Endothelial cell of umbilical vein (primary cell): ENCODE data around the gene VGLL1. TPM values are rescaled to one million over a fixed set of nuclear protein-coding genes. Genes with fewer than 3 reads are reported as not detected.
A peak's percentile ranks its signal among the peaks of the same experiment; 100 is the strongest.

ENCODE experiments used
- BruUV-seq: library from RNA; stranded (reverse); fragments of 400-500 nt; replicated peaks from 2 replicates; lab custom pipeline; 2021; lab: Mats Ljungman, UMichigan
- CTCF ChIA-PET: fragments of 300-600, 350-600 bp; sonication (Branson Sonifier 250); formaldehyde crosslinking; loops from one replicate; lab custom pipeline; 2021; ENCODE audit warnings: antibody characterized with exemption, inconsistent platforms; lab: Charles Lee
- POLR2A ChIA-PET: fragments of 300-600, 350-600 bp; sonication (Branson Sonifier 250); formaldehyde crosslinking; loops from one replicate; lab custom pipeline; 2021; ENCODE audit warnings: antibody characterized with exemption, inconsistent platforms; lab: Charles Lee
- DNase-seq: peaks from one replicate; pipeline ENCODE4 v3.0.0-alpha.2; 2011; ENCODE audit warnings: low read depth, low spot score
- FAIRE-seq: peaks from 2 replicates; lab custom pipeline; 2011; peaks lifted over from hg19 to GRCh38; lab: Jason Lieb, UNC
- H2AFZ ChIP-seq: 2 replicates; pipeline ENCODE4 v1.6.0; 2012; ENCODE audit warnings: low read depth, low read length, control low read depth, inconsistent platforms
- H3K27ac ChIP-seq: 2 replicates; pipeline ENCODE4 v1.5.1; 2011; ENCODE audit warnings: low read depth, mild to moderate bottlenecking, control low read depth, low read length, moderate library complexity; ENCODE audit not compliant: insufficient read depth
- H3K27me3 ChIP-seq, 2 experiments: 2 replicates each; pipeline versions ENCODE4 v1.6.0 to v1.6.1; 2011; ENCODE audit warnings: low read length in 2 of 2, mixed read lengths in 1 of 2; ENCODE audit not compliant: control insufficient read depth in 2 of 2, insufficient read depth in 2 of 2
- H3K36me3 ChIP-seq, 2 experiments: 2 replicates in 1 of 2; 3 replicates in 1 of 2; pipeline ENCODE4 v1.5.1; 2011; ENCODE audit warnings: low read length in 2 of 2, mild to moderate bottlenecking in 1 of 2, moderate library complexity in 1 of 2; ENCODE audit not compliant: control insufficient read depth in 2 of 2, insufficient read depth in 2 of 2; ENCODE audit errors: extremely low read depth in 1 of 2
- H3K4me1 ChIP-seq: 3 replicates; pipeline ENCODE4 v1.5.1; 2011; ENCODE audit warnings: mild to moderate bottlenecking, low read length; ENCODE audit not compliant: control insufficient read depth, insufficient read depth; ENCODE audit errors: extremely low read depth
- H3K4me2 ChIP-seq: 2 replicates; pipeline ENCODE4 v1.6.1; 2011; ENCODE audit warnings: low read length, control low read depth, mixed read lengths; ENCODE audit not compliant: insufficient read depth
- H3K4me3 ChIP-seq, 3 experiments: fragments of 200-600 bp in 1 of 3; sonication (generic), shearing (Covaris generic) in 1 of 3; replicated peaks in 1 of 3; 2 replicates each; pipeline ENCODE4 v1.5.1; 2011 to 2016; ENCODE audit warnings: control low read depth in 3 of 3, low read length in 3 of 3, mild to moderate bottlenecking in 2 of 3, inconsistent platforms in 1 of 3, low read depth in 1 of 3, moderate library complexity in 1 of 3; ENCODE audit not compliant: insufficient read depth in 1 of 3
- H3K79me2 ChIP-seq: 2 replicates; pipeline ENCODE4 v1.6.0; 2012; ENCODE audit warnings: low read length, inconsistent platforms; ENCODE audit not compliant: control insufficient read depth, insufficient read depth
- H3K9ac ChIP-seq: replicated peaks from 2 replicates; pipeline ENCODE3; 2011; ENCODE audit warnings: low read length, control low read depth; ENCODE audit not compliant: insufficient read depth; ENCODE audit errors: extremely low read depth
- H3K9me1 ChIP-seq: replicated peaks from 3 replicates; pipeline ENCODE4 v1.6.0; 2011; ENCODE audit warnings: mild to moderate bottlenecking, low read length; ENCODE audit not compliant: control insufficient read depth, insufficient read depth; ENCODE audit errors: extremely low read depth
- H3K9me3 ChIP-seq: replicated peaks from 2 replicates; pipeline ENCODE4 v1.5.1; 2012; ENCODE audit warnings: low read length, inconsistent platforms; ENCODE audit not compliant: control insufficient read depth, insufficient read depth
- H4K20me1 ChIP-seq: replicated peaks from 2 replicates; pipeline ENCODE3; 2011; ENCODE audit warnings: mild to moderate bottlenecking, low read length; ENCODE audit not compliant: control insufficient read depth, insufficient read depth; ENCODE audit errors: extremely low read depth
- JUN ChIP-seq: IDR thresholded peaks from 2 replicates; pipeline ENCODE4 v1.6.1; 2011; ENCODE audit warnings: borderline replicate concordance, low read depth; ENCODE audit not compliant: insufficient read length, insufficient read depth
- MYC ChIP-seq: IDR thresholded peaks from one replicate; pipeline ENCODE4 v1.6.1; 2011; ENCODE audit warnings: mild to moderate bottlenecking, low read depth, low read length
- POLR2A ChIP-seq: IDR thresholded peaks from 2 replicates; pipeline ENCODE4 v1.6.1; 2012; ENCODE audit warnings: low read depth, mild to moderate bottlenecking, control low read depth, low read length
- POLR2AphosphoS5 ChIP-seq: IDR thresholded peaks from 2 replicates; pipeline ENCODE4 v1.6.1; 2012; ENCODE audit warnings: low read depth, mild to moderate bottlenecking, control low read depth, low read length, moderate library complexity; ENCODE audit not compliant: insufficient read depth
- dilution Hi-C: fragments of 300-500 bp; cut with MboI; formaldehyde crosslinking; loops from one replicate; pipeline ENCODE4 v1.15.0; 2019; ENCODE audit warnings: low sequenced_read_pairs; ENCODE audit not compliant: extremely low pct_ligation_motif_present
- intact Hi-C: fragments of 100-400 bp; cut with micrococcal nuclease; formaldehyde crosslinking; loops from one replicate; pipeline ENCODE4 v1.10.0; 2022
- polyA plus RNA-seq, 4 experiments: library from polyadenylated mRNA; depleted of rRNA in 3 of 4; stranded (reverse) in 3 of 4; unstranded in 1 of 4; fragments of >200 nt; gene quantifications; 2 replicates each; pipeline versions ENCODE4 v1.2.1 to v1.2.3, GENCODE V29; 2011 to 2012; ENCODE audit warnings: missing spikeins in 1 of 4
- total RNA-seq: library from RNA; stranded (reverse); gene quantifications from 2 replicates; pipeline ENCODE4 v1.2.3, GENCODE V29; 2021
- TF ChIP-seq, protein P1 (sequence below): IDR thresholded peaks from 2 replicates; pipeline ENCODE4 v1.6.1; 2011; ENCODE audit not compliant: insufficient read depth, insufficient read length
- TF ChIP-seq, protein P2 (sequence below), 2 donors: IDR thresholded peaks; 1 replicate in 1 of 2; 2 replicates in 1 of 2; pipeline ENCODE4 v1.5.1; 2011; ENCODE audit warnings: low read length in 2 of 2, mild to moderate bottlenecking in 2 of 2, moderate library complexity in 2 of 2, control low read depth in 1 of 2, inconsistent platforms in 1 of 2, low read depth in 1 of 2; ENCODE audit not compliant: insufficient read depth in 1 of 2; ENCODE audit errors: extremely low read depth in 1 of 2

VGLL1 gene
- total and polyA plus RNA-seq, 2 donors (not counting 3 experiments of a cell fraction or from before 2014, with no cell fraction given) = not detected

- Histone ChIP-seq H3K4me3 (no peak overlapping the region), H3K9me1 (no peaks in the 10 kb centered on the region), H3K9ac (no peak overlapping the region), H3K27ac (no peak overlapping the region), H4K20me1 (no peaks in the 10 kb centered on the region), H3K4me2 (no peak overlapping the region), H3K27me3 (no peaks in the 10 kb centered on the region), H3K36me3 (no peaks in the 10 kb centered on the region), H2AFZ (no peak overlapping the region), H3K79me2 (no peaks in the 10 kb centered on the region), H3K4me1 (no peaks in the 10 kb centered on the region), H3K9me3 (no peaks in the 10 kb centered on the region)
- intact Hi-C loops = loop anchor here (1.0 kb wide), 1 partner anchor 547 kb away; no protein-coding TSS in a partner anchor
- BruUV-seq = no TSS peak
- dilution Hi-C loops = no loop called here
- DNase-seq (peak; percentile 36), FAIRE-seq (peak; percentile 66)
- ChIA-PET CTCF (interaction anchor here (4.3 kb wide), 1 partner anchor 549 kb away, joined by 23 read pairs; no protein-coding TSS in a partner anchor), POLR2A (no interaction called here)
- TF ChIP-seq, protein P1, sequence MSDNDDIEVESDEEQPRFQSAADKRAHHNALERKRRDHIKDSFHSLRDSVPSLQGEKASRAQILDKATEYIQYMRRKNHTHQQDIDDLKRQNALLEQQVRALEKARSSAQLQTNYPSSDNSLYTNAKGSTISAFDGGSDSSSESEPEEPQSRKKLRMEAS = no peak
- TF ChIP-seq, protein P2, sequence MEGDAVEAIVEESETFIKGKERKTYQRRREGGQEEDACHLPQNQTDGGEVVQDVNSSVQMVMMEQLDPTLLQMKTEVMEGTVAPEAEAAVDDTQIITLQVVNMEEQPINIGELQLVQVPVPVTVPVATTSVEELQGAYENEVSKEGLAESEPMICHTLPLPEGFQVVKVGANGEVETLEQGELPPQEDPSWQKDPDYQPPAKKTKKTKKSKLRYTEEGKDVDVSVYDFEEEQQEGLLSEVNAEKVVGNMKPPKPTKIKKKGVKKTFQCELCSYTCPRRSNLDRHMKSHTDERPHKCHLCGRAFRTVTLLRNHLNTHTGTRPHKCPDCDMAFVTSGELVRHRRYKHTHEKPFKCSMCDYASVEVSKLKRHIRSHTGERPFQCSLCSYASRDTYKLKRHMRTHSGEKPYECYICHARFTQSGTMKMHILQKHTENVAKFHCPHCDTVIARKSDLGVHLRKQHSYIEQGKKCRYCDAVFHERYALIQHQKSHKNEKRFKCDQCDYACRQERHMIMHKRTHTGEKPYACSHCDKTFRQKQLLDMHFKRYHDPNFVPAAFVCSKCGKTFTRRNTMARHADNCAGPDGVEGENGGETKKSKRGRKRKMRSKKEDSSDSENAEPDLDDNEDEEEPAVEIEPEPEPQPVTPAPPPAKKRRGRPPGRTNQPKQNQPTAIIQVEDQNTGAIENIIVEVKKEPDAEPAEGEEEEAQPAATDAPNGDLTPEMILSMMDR (IDR thresholded peaks at IDR 0.05; ENCODE audit: extremely low read depth in 1 of 2, insufficient read depth in 1 of 2, low read depth in 1 of 2, low read length in 2 of 2) = peak; percentile 49 to 72
- TF ChIP-seq JUN (no peak), POLR2AphosphoS5 (no peak), POLR2A (no peak), MYC (no peak)
These were observed 45.5 kb downstream of the VGLL1 start for GRCh38 chrX:136577552-136577951.
